Smooth muscle cell (in vitro differentiated cells): ENCODE data around the gene UNC13B. TPM values are rescaled to one million over a fixed set of nuclear protein-coding genes. Genes with fewer than 3 reads are reported as not detected.

Source experiments
- DNase-seq: peaks from one replicate; lab custom pipeline; 2025; ENCODE audit not compliant: unreplicated experiment; lab: John Stamatoyannopoulos, UW
- H2AFZ ChIP-seq: fragments of 200-600 bp; sonication (generic); 2 replicates; pipeline ENCODE4 v1.6.0; 2016; ENCODE audit warnings: antibody characterized with exemption, low read depth, mild to moderate bottlenecking
- H3F3A ChIP-seq: fragments of 200-600 bp; sonication (generic); 2 replicates; pipeline ENCODE4 v1.6.0; 2017; ENCODE audit warnings: antibody characterized with exemption, low read depth
- H3K27ac ChIP-seq: fragments of 200-600 bp; sonication (generic); 2 replicates; pipeline ENCODE4 v1.5.1; 2016; ENCODE audit warnings: low read depth, mild to moderate bottlenecking
- H3K27me3 ChIP-seq: fragments of 200-600 bp; sonication (generic); 2 replicates; pipeline ENCODE4 v1.6.1; 2016; ENCODE audit warnings: low read depth, mild to moderate bottlenecking
- H3K36me3 ChIP-seq: fragments of 200-600 bp; sonication (generic); 2 replicates; pipeline ENCODE4 v1.5.1; 2016; ENCODE audit warnings: low read depth
- H3K4me1 ChIP-seq: fragments of 200-600 bp; sonication (generic); 2 replicates; pipeline ENCODE4 v1.5.1; 2016; ENCODE audit warnings: low read depth
- H3K4me2 ChIP-seq: fragments of 200-600 bp; sonication (generic); 2 replicates; pipeline ENCODE4 v1.6.0; 2016; ENCODE audit warnings: mild to moderate bottlenecking
- H3K4me3 ChIP-seq: fragments of 200-600 bp; sonication (generic); 2 replicates; pipeline ENCODE4 v1.5.1; 2016; ENCODE audit warnings: mild to moderate bottlenecking
- H3K79me2 ChIP-seq: fragments of 200-600 bp; sonication (generic); 2 replicates; pipeline ENCODE4 v1.6.0; 2016; ENCODE audit warnings: low read depth, mild to moderate bottlenecking
- H3K9ac ChIP-seq: fragments of 200-600 bp; sonication (generic); 2 replicates; pipeline ENCODE4 v1.6.0; 2016; ENCODE audit warnings: low read depth
- H3K9me3 ChIP-seq: fragments of 200-600 bp; sonication (generic); replicated peaks from 2 replicates; pipeline ENCODE4 v1.5.1; 2016; ENCODE audit warnings: low read depth
- H4K20me1 ChIP-seq: fragments of 200-600 bp; sonication (generic); 2 replicates; pipeline ENCODE4 v1.6.0; 2016; ENCODE audit warnings: low read depth
- WGBS: methylation state at CpG from one replicate; pipeline ENCODE4 v1.1.7; 2016; ENCODE audit warnings: low lambda C conversion rate; 5-methylcytosine and 5-hydroxymethylcytosine counted together
- polyA plus RNA-seq: library from polyadenylated mRNA; unstranded; fragments of >200 nt; fragmentation: Nextera tagmentation; extraction: Ambion mirVana; gene quantifications from 2 replicates; pipeline ENCODE4 v1.2.1, GENCODE V29; 2016
- total RNA-seq: library from RNA; depleted of rRNA; stranded (reverse); fragments of >200 nt; gene quantifications from 2 replicates; pipeline ENCODE4 v1.2.3, GENCODE V29; 2014
- TF ChIP-seq, protein P1 (sequence below): fragments of 200-600 bp; sonication (generic); IDR thresholded peaks from 2 replicates; pipeline ENCODE4 v1.5.1; 2017; ENCODE audit warnings: borderline replicate concordance, mild to moderate bottlenecking, antibody characterized with exemption; ENCODE audit not compliant: insufficient read depth, poor library complexity, severe bottlenecking

UNC13B gene
- total and polyA plus RNA-seq, 2 experiments from 2014 or later: 9.2 to 15.1 TPM

DNA sequence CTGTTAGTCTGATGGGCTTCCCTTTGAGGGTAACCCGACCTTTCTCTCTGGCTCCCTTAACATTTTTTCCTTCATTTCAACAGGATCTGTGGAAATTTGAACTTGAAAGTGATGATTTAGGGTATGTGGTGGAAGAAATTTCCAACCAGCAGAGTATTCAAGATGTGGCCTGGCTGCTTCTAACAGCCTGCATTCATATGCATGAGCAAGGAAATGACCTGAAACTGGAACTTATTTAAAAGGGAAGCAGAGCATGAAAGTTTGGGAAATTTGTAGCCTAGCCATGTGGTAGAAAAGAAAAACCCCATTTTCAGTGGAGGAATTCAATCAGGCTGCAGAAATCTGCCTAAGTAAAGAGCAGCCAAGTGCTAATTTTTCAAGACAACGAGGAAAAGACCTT is 41.7 kb downstream of the UNC13B start:
- H3K36me3 ChIP-seq: no peaks in the 10 kb centered on the region
- peaks cover 4% of the 10 kb centered on the region for H3K9me3 ChIP-seq
- H3K79me2 ChIP-seq: no peaks in the 10 kb centered on the region
- H3K4me3 ChIP-seq: no peak overlapping the region
- H3K4me1 ChIP-seq: no peaks in the 10 kb centered on the region
- H2AFZ ChIP-seq: no peak overlapping the region
- DNase-seq: no peak
- no peak overlapping the region for H3K4me2 ChIP-seq
- TF ChIP-seq, protein P1, sequence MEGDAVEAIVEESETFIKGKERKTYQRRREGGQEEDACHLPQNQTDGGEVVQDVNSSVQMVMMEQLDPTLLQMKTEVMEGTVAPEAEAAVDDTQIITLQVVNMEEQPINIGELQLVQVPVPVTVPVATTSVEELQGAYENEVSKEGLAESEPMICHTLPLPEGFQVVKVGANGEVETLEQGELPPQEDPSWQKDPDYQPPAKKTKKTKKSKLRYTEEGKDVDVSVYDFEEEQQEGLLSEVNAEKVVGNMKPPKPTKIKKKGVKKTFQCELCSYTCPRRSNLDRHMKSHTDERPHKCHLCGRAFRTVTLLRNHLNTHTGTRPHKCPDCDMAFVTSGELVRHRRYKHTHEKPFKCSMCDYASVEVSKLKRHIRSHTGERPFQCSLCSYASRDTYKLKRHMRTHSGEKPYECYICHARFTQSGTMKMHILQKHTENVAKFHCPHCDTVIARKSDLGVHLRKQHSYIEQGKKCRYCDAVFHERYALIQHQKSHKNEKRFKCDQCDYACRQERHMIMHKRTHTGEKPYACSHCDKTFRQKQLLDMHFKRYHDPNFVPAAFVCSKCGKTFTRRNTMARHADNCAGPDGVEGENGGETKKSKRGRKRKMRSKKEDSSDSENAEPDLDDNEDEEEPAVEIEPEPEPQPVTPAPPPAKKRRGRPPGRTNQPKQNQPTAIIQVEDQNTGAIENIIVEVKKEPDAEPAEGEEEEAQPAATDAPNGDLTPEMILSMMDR: no peak
- no peaks in the 10 kb centered on the region for H3K27me3 ChIP-seq
- H3F3A ChIP-seq: no peaks in the 10 kb centered on the region
- no peak overlapping the region for H3K27ac ChIP-seq
- H4K20me1 ChIP-seq: no peaks in the 10 kb centered on the region
- WGBS: 95% methylated on average over 2 of the region's 2 CpGs
- no peak overlapping the region for H3K9ac ChIP-seq

DNA sequence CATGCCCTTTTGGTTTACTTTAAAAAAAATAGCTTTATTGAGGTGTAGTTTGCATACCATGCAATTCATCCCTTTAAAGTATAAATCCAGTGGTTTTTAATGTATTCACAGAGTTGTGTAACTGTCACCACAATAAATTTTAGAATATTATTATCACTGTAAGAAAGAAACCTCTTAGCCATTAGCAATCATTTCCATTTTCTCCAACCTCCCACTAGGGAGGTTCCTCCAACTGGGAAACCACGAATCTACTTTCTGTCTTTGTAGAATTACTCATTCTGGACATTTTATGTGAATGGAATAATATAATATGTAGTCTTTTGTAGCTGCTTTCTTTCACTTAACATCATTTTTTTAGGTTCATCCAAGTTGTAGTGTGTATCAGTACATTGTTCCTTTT is 43.5 kb downstream of the UNC13B start:
- Histone ChIP-seq H3K4me2 (no peak overlapping the region), H3F3A (no peaks in the 10 kb centered on the region), H3K27ac (no peak overlapping the region), H3K9me3 (peaks cover 4% of the 10 kb centered on the region), H3K27me3 (no peaks in the 10 kb centered on the region), H3K9ac (no peak overlapping the region), H3K36me3 (no peaks in the 10 kb centered on the region), H3K4me1 (no peaks in the 10 kb centered on the region), H3K4me3 (no peak overlapping the region), H4K20me1 (no peaks in the 10 kb centered on the region), H2AFZ (no peak overlapping the region), H3K79me2 (no peaks in the 10 kb centered on the region)
- TF ChIP-seq, protein P1: no peak
- WGBS: 79% methylated on average over 1 of the region's 1 CpG
- DNase-seq: no peak

DNA sequence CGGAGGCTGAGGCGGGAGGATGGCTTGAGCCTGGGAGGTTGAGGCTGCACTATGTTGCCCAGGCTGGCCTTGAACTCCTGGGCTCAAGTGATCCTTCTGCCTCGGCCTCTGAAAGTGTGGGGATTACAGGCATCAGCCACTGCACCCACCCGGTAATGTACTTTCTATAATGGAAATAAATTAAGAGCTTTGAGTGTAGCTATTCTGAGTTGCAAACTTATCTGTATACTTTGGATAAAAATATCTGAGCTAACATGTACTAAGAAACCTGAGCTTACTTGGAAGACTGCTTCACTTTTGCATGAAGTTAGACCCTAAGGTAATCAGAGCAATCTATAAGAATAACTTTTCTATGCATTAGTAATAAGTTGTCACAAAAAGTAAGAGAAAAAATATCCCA is 50.0 kb downstream of the UNC13B start:
- Histone ChIP-seq H3K27me3 (no peaks in the 10 kb centered on the region), H3K4me1 (no peaks in the 10 kb centered on the region), H3K36me3 (no peaks in the 10 kb centered on the region), H3K9ac (no peak overlapping the region), H3K4me2 (no peak overlapping the region), H3K27ac (no peak overlapping the region), H3F3A (no peaks in the 10 kb centered on the region), H4K20me1 (no peaks in the 10 kb centered on the region), H3K4me3 (no peak overlapping the region), H3K79me2 (no peaks in the 10 kb centered on the region), H3K9me3 (no peaks in the 10 kb centered on the region), H2AFZ (no peak overlapping the region)
- no peak for DNase-seq
- TF ChIP-seq, protein P1: no peak
- 100% methylated on average over 4 of the region's 4 CpGs for WGBS

DNA sequence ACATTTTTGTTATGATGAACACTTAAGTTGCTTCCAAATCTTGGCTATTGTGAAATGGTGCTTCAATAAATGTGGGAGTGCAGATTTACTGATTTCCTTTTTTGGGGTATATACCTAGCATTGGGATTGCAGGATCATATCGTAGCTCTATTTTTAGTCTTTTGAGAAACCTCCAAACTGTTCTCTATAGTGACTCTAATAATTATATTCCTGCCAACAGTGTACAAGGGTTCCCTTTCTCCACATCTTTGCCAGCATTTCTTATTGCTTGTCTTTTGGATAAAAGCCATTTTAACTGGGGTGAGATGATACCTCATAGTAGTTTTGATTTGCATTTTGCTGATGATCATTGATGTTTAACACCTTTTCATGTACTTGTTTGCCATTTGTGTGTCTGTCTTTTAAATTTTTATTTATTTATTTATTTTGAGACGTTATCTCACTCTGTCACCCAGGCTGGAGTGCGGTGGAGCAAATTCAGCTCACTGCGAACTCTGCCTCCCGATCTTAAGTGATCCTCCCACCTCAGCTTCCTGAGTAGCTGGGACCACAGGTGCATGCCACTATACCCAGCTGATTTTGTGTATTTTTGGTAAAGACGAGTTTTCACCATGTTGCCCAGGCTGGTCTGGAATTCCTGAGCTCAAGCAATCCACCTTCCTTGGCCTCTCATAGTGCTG is 59.0 kb downstream of the UNC13B start:
- TF ChIP-seq, protein P1: no peak
- H3K4me2 ChIP-seq: no peak overlapping the region
- no peaks in the 10 kb centered on the region for H3K27me3 ChIP-seq
- H3K9ac ChIP-seq: no peak overlapping the region
- DNase-seq: no peak
- no peaks in the 10 kb centered on the region for H4K20me1 ChIP-seq
- peaks cover 4% of the 10 kb centered on the region for H3K79me2 ChIP-seq
- H3K4me1 ChIP-seq: no peaks in the 10 kb centered on the region
- no peaks in the 10 kb centered on the region for H3K36me3 ChIP-seq
- H2AFZ ChIP-seq: no peak overlapping the region
- 90% methylated on average over 6 of the region's 6 CpGs for WGBS
- no peaks in the 10 kb centered on the region for H3F3A ChIP-seq
- no peak overlapping the region for H3K27ac ChIP-seq
- H3K9me3 ChIP-seq: no peaks in the 10 kb centered on the region
- no peak overlapping the region for H3K4me3 ChIP-seq
